A549 (cell line): ENCODE results near the gene HES4.

Experiments used
- EP300 ChIP-seq, 2 experiments: fragments of >200 bp; sonication (Bioruptor Twin); formaldehyde crosslinking; IDR thresholded peaks; 2 replicates in 1 of 2; 3 replicates in 1 of 2; pipeline ENCODE4 v1.6.1; 2016 to 2017
- HDAC2 ChIP-seq: fragments of 200-600 bp; sonication (generic); IDR thresholded peaks from 2 replicates; pipeline ENCODE4 v1.6.1; 2016
- HMGXB4 ChIP-seq: fragments of 250-450 bp; sonication (Bioruptor Pico); IDR thresholded peaks from 2 replicates; pipeline ENCODE4 v1.5.0; 2021; ENCODE audit warnings: mild to moderate bottlenecking, moderate library complexity, borderline replicate concordance
- KDM1A ChIP-seq: fragments of 200-600 bp; sonication (generic); IDR thresholded peaks from 2 replicates; pipeline ENCODE4 v1.6.1; 2016; ENCODE audit warnings: low read depth, mild to moderate bottlenecking
- RFX5 ChIP-seq: fragments of 450-650 bp; IDR thresholded peaks from 2 replicates; pipeline ENCODE4 v1.7.1; 2014; ENCODE audit warnings: antibody characterized with exemption, mild to moderate bottlenecking, moderate library complexity
- SREBF2 ChIP-seq: fragments of 450-650 bp; IDR thresholded peaks from 2 replicates; pipeline ENCODE4 v1.6.1; 2014; ENCODE audit warnings: mild to moderate bottlenecking, moderate library complexity
- USF2 ChIP-seq: fragments of 450-650 bp; IDR thresholded peaks from 2 replicates; pipeline ENCODE4 v1.6.1; 2014; ENCODE audit warnings: antibody characterized with exemption

- TF ChIP-seq HMGXB4 (CRISPR knock-in tag) (no peak), EP300 (IDR thresholded peaks at IDR 0.05) (no peak), RFX5 (no peak), KDM1A (no peak), SREBF2 (no peak), HDAC2 (no peak), USF2 (no peak)
These were observed 23.8 kb upstream of the HES4 start for GRCh38 chr1:1023700-1024099.
